ENCODE measurements around the gene NALF2. TPM values are rescaled to one million over a fixed set of nuclear protein-coding genes. Genes with fewer than 3 reads are reported as not detected.

Gene NALF2
- under 0.01 and 0.09 TPM in 2 replicates for total RNA-seq

GRCh38 chrX:69503782-69504625 lies at the start of gene NALF2:
Gene NALF2 (plus strand): TSS chrX:69504326. CDS start chrX:69505283, 957 bp downstream.

Other genes with a start within 250 kb of the NALF2 start
- 0.81 and 2.4 TPM in 2 replicates for gene EDA, start 111.8 kb downstream of the NALF2 start, total RNA-seq